ENCODE data around the gene DAGLA. TPM values are rescaled to one million over a fixed set of nuclear protein-coding genes. Genes with fewer than 3 reads are reported as not detected.

The DAGLA gene
- total RNA-seq, 3 donors from 2014 or later (not counting 1 experiment from before 2014, with no cell fraction given), result 0.18 to 0.48 (median 0.38) TPM

DNA sequence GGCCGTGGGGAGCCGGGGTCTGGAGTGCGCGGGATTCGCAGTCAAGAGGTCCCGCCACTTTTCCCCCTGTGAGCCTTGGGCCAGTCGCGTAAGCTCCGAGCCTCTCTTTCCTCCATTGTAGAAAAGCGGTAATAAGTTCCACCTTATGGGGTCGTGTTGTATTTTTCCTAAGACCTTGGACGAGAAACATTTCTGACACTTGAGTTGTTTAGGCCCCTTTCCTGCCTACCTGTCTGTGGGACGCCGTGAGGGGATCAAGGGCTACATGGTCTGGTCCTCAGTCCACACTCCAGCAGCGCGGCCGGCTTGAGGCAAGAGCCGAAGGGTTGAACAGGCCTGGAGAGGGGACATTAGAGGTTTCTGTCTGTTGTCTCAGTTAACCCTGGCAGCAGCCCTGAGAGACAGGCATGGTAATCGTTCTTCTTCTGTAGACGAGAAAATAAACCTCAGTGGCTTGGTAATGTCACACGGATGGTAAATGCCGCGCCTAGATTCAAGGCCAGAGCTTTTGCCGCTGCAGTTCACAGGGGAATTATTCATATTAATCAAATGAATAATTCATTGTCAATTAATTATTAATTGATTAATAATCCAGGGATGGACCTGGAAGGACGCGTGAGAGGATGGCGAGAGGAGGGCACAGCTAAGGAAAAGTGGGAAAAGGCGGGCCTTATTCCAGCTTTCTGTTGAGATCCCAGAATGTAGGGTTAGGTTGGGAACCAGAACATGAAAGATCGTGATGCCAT, 113.1 kb downstream of the DAGLA start:
- DNase-seq (no peak), ATAC-seq (peak in 1 of 3 donors; percentile 23)
- peak overlapping the region; percentile 96 for H3K4me3 Mint-ChIP-seq
- H3K27me3 Mint-ChIP-seq (ENCODE audit: low read depth in 2 of 2), result no peaks in the 10 kb centered on the region
- 6% methylated on average over 26 of the region's 29 CpGs for WGBS (ENCODE audit: insufficient coverage)
- H3K27ac Mint-ChIP-seq, result peak overlapping the region; percentile 98 to 99
- Histone ChIP-seq H3K27me3 (ENCODE audit: control insufficient read depth, insufficient read depth, low read length) (no peaks in the 10 kb centered on the region), H3K4me1 (ENCODE audit: control insufficient read depth, insufficient read depth, low read length) (peaks cover 20% of the 10 kb centered on the region), H3K4me3 (ENCODE audit: low read length) (peak overlapping the region; percentile 64), H3K36me3 (ENCODE audit: control insufficient read depth, insufficient read depth, low read length) (peaks cover 22% of the 10 kb centered on the region), H3K27ac (ENCODE audit: low read length) (peak overlapping the region; percentile 89), H3K9me3 (ENCODE audit: control insufficient read depth, insufficient read depth, low read length) (no peaks in the 10 kb centered on the region)
- H3K36me3 Mint-ChIP-seq, result no peaks in the 10 kb centered on the region
- intact Hi-C loops (cut with micrococcal nuclease), result loop anchor here (5.0 kb wide), 1 partner anchor 34 kb away; the partner anchor contains the start of gene FADS2
- no peaks in the 10 kb centered on the region for H3K9me3 Mint-ChIP-seq
- TF ChIP-seq, protein P1, sequence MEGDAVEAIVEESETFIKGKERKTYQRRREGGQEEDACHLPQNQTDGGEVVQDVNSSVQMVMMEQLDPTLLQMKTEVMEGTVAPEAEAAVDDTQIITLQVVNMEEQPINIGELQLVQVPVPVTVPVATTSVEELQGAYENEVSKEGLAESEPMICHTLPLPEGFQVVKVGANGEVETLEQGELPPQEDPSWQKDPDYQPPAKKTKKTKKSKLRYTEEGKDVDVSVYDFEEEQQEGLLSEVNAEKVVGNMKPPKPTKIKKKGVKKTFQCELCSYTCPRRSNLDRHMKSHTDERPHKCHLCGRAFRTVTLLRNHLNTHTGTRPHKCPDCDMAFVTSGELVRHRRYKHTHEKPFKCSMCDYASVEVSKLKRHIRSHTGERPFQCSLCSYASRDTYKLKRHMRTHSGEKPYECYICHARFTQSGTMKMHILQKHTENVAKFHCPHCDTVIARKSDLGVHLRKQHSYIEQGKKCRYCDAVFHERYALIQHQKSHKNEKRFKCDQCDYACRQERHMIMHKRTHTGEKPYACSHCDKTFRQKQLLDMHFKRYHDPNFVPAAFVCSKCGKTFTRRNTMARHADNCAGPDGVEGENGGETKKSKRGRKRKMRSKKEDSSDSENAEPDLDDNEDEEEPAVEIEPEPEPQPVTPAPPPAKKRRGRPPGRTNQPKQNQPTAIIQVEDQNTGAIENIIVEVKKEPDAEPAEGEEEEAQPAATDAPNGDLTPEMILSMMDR (IDR thresholded peaks at IDR 0.05), result no peak
- H3K4me1 Mint-ChIP-seq, result peaks cover 17 to 41% of the 10 kb centered on the region in 2 donors

DNA sequence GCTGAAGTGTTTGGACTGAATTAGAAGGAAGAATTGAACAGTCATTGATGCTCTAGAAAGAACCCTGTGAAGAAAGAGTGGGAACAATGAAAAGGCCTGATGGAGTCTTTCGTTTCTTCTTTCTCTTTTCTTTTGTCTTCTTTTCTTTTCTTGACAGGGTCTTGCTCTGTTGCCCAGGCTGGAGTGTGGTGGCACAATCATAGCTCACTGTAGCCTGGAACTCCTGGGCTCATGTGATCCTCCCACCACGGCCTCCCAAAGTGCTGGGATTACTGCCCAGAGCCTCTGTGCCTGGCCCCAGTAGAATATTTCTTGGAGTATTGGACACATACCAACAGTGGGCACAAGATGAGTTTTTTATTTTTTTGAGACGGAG, 113.6 kb downstream of the DAGLA start:
- TF ChIP-seq, protein P1 (IDR thresholded peaks at IDR 0.05), result no peak
- H3K36me3 Mint-ChIP-seq, result no peaks in the 10 kb centered on the region
- 80% methylated on average over 3 of the region's 3 CpGs for WGBS (ENCODE audit: insufficient coverage)
- ATAC-seq (no peak), DNase-seq (no peak)
- no peaks in the 10 kb centered on the region for H3K27me3 ChIP-seq (ENCODE audit: control insufficient read depth, insufficient read depth, low read length)
- peaks cover 17 to 37% of the 10 kb centered on the region in 2 donors for H3K4me1 Mint-ChIP-seq
- peak overlapping the region; percentile 98 to 99 for H3K27ac Mint-ChIP-seq
- no peaks in the 10 kb centered on the region for H3K9me3 Mint-ChIP-seq
- no peak overlapping the region for H3K4me3 ChIP-seq (ENCODE audit: low read length)
- peaks cover 17% of the 10 kb centered on the region for H3K36me3 ChIP-seq (ENCODE audit: control insufficient read depth, insufficient read depth, low read length)
- H3K27ac ChIP-seq (ENCODE audit: low read length), result no peak overlapping the region
- peaks cover 20% of the 10 kb centered on the region for H3K4me1 ChIP-seq (ENCODE audit: control insufficient read depth, insufficient read depth, low read length)
- intact Hi-C loops (cut with micrococcal nuclease), result loop anchor here (5.0 kb wide), 1 partner anchor 33 kb away; the partner anchor contains the start of gene FADS2
- peak overlapping the region; percentile 96 for H3K4me3 Mint-ChIP-seq
- no peaks in the 10 kb centered on the region for H3K27me3 Mint-ChIP-seq (ENCODE audit: low read depth in 2 of 2)
- no peaks in the 10 kb centered on the region for H3K9me3 ChIP-seq (ENCODE audit: control insufficient read depth, insufficient read depth, low read length)

DNA sequence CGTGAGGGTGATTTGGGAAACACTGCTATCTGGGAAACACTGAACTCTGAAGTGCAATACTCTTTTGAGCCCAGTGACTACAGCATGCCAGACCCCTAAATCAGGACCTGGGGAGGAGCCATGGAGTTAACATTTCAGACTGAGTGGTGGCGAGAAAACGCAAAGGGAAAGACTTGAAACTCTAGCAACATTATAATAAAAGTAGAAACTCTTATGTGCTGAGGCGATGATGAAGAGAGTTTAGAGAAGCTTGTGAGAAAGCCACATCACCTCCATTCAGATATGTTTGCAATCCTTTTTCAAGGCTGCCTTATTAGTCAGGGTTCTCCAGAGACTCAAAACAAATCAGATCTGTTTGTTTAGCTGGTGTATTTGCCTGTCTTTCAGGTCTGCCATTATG, 114.4 kb downstream of the DAGLA start:
- Histone ChIP-seq H3K36me3 (ENCODE audit: control insufficient read depth, insufficient read depth, low read length) (peaks cover 10% of the 10 kb centered on the region), H3K4me3 (ENCODE audit: low read length) (no peak overlapping the region), H3K9me3 (ENCODE audit: control insufficient read depth, insufficient read depth, low read length) (no peaks in the 10 kb centered on the region), H3K4me1 (ENCODE audit: control insufficient read depth, insufficient read depth, low read length) (peaks cover 20% of the 10 kb centered on the region), H3K27ac (ENCODE audit: low read length) (no peak overlapping the region), H3K27me3 (ENCODE audit: control insufficient read depth, insufficient read depth, low read length) (no peaks in the 10 kb centered on the region)
- H3K4me1 Mint-ChIP-seq, result peaks cover 17 to 34% of the 10 kb centered on the region in 2 donors
- H3K9me3 Mint-ChIP-seq, result no peaks in the 10 kb centered on the region
- no peak for DNase-seq
- TF ChIP-seq, protein P1 (IDR thresholded peaks at IDR 0.05), result no peak
- intact Hi-C loops (cut with micrococcal nuclease), result loop anchor here (5.0 kb wide), 1 partner anchor 33 kb away; the partner anchor contains the start of gene FADS2
- no peak for ATAC-seq
- H3K27ac Mint-ChIP-seq, result no peak overlapping the region
- no peaks in the 10 kb centered on the region for H3K36me3 Mint-ChIP-seq
- no peaks in the 10 kb centered on the region for H3K27me3 Mint-ChIP-seq (ENCODE audit: low read depth in 2 of 2)
- 100% methylated on average over 1 of the region's 4 CpGs for WGBS (ENCODE audit: insufficient coverage)
- no peak overlapping the region for H3K4me3 Mint-ChIP-seq

Measured in natural killer cell (primary cell).